DOHH2 (cell line): ENCODE data around the gene SSTR5.

Experiments used
- H3F3A ChIP-seq: fragments of 200-600 bp; sonication (generic), shearing (Covaris generic); 2 replicates; pipeline ENCODE4 v1.6.0; 2016; ENCODE audit warnings: antibody characterized with exemption, mild to moderate bottlenecking; ENCODE audit not compliant: control insufficient read depth, insufficient read depth
- H3K27ac ChIP-seq: fragments of 200-600 bp; sonication (generic); 2 replicates; pipeline ENCODE4 v1.5.1; 2014; ENCODE audit warnings: low read depth, mild to moderate bottlenecking, low read length, moderate library complexity
- H3K27me3 ChIP-seq: fragments of 200-600 bp; sonication (generic); 2 replicates; pipeline ENCODE4 v1.6.1; 2014; ENCODE audit warnings: mild to moderate bottlenecking, low read length, mixed read lengths; ENCODE audit not compliant: control insufficient read depth
- H3K36me3 ChIP-seq: fragments of 200-600 bp; sonication (generic); 2 replicates; pipeline ENCODE4 v1.6.1; 2014; ENCODE audit warnings: mild to moderate bottlenecking, low read length, moderate library complexity, mixed read lengths; ENCODE audit not compliant: control insufficient read depth
- H3K4me1 ChIP-seq: fragments of 200-600 bp; sonication (generic); 2 replicates; pipeline ENCODE4 v1.6.1; 2014; ENCODE audit warnings: mild to moderate bottlenecking, low read length, mixed read lengths; ENCODE audit not compliant: control insufficient read depth
- H3K4me2 ChIP-seq: fragments of 200-600 bp; sonication (generic); 2 replicates; pipeline ENCODE4 v1.6.0; 2014; ENCODE audit warnings: mild to moderate bottlenecking, low read length, moderate library complexity
- H3K4me3 ChIP-seq: fragments of 200-600 bp; sonication (generic); 2 replicates; pipeline ENCODE4 v1.5.1; 2014; ENCODE audit warnings: mild to moderate bottlenecking, low read length, mixed read lengths
- H3K79me2 ChIP-seq: fragments of 200-600 bp; sonication (generic); 2 replicates; pipeline ENCODE4 v1.6.1; 2014; ENCODE audit warnings: mild to moderate bottlenecking, low read length, mixed read lengths; ENCODE audit not compliant: control insufficient read depth
- H3K9me2 ChIP-seq: fragments of 200-600 bp; sonication (generic); replicated peaks from 2 replicates; pipeline ENCODE4 v1.6.1; 2014; ENCODE audit warnings: mild to moderate bottlenecking, low read length, mixed read lengths; ENCODE audit not compliant: control insufficient read depth
- H3K9me3 ChIP-seq: fragments of 200-600 bp; sonication (generic); 2 replicates; pipeline ENCODE4 v1.6.1; 2014; ENCODE audit warnings: antibody characterized with exemption, low read length, mixed read lengths; ENCODE audit not compliant: control insufficient read depth, insufficient read depth
- H4K20me1 ChIP-seq: fragments of 200-600 bp; sonication (generic); 2 replicates; pipeline ENCODE4 v1.6.0; 2014; ENCODE audit warnings: low read depth, mild to moderate bottlenecking, antibody characterized with exemption, low read length, moderate library complexity; ENCODE audit not compliant: control insufficient read depth, insufficient read depth
- CTCF ChIP-seq: fragments of 200-600 bp; sonication (generic); IDR thresholded peaks from one replicate; pipeline ENCODE4 v1.5.1; 2014; ENCODE audit warnings: antibody characterized with exemption, mild to moderate bottlenecking, low read depth, low read length; ENCODE audit not compliant: poor library complexity, severe bottlenecking
- EZH2phosphoT487 ChIP-seq: fragments of 200-600 bp; sonication (generic); IDR thresholded peaks from 2 replicates; pipeline ENCODE4 v1.6.1; 2017; ENCODE audit warnings: borderline replicate concordance, mild to moderate bottlenecking, antibody characterized with exemption, low read length, moderate library complexity, mixed read lengths

SSTR5 gene

GRCh38 chr16:1107731-1108130 is 35.2 kb downstream of the SSTR5 start:
- H3K79me2 ChIP-seq: no peaks in the 10 kb centered on the region
- no peak for TF ChIP-seq EZH2phosphoT487
- no peak for TF ChIP-seq CTCF
- H4K20me1 ChIP-seq: no peaks in the 10 kb centered on the region
- H3K9me2 ChIP-seq: no peaks in the 10 kb centered on the region
- H3K27ac ChIP-seq: no peak overlapping the region
- H3K9me3 ChIP-seq: no peaks in the 10 kb centered on the region
- H3K4me3 ChIP-seq: no peak overlapping the region
- H3F3A ChIP-seq: no peaks in the 10 kb centered on the region
- no peak overlapping the region for H3K4me2 ChIP-seq
- H3K4me1 ChIP-seq: no peaks in the 10 kb centered on the region
- no peaks in the 10 kb centered on the region for H3K27me3 ChIP-seq
- no peaks in the 10 kb centered on the region for H3K36me3 ChIP-seq

- no peaks in the 10 kb centered on the region for H3K36me3 ChIP-seq
- TF ChIP-seq CTCF: no peak
- TF ChIP-seq EZH2phosphoT487: no peak
- H3K4me1 ChIP-seq: no peaks in the 10 kb centered on the region
- H3K9me3 ChIP-seq: no peaks in the 10 kb centered on the region
- H3K79me2 ChIP-seq: no peaks in the 10 kb centered on the region
- no peak overlapping the region for H3K27ac ChIP-seq
- no peaks in the 10 kb centered on the region for H3F3A ChIP-seq
- no peaks in the 10 kb centered on the region for H3K27me3 ChIP-seq
- no peak overlapping the region for H3K4me3 ChIP-seq
- no peaks in the 10 kb centered on the region for H4K20me1 ChIP-seq
- H3K9me2 ChIP-seq: no peaks in the 10 kb centered on the region
- no peak overlapping the region for H3K4me2 ChIP-seq
Observed at GRCh38 chr16:1108299-1109252, 36.0 kb downstream of the SSTR5 start.

GRCh38 chr16:1109648-1110047 is 37.1 kb downstream of the SSTR5 start:
- no peaks in the 10 kb centered on the region for H3F3A ChIP-seq
- no peak overlapping the region for H3K27ac ChIP-seq
- no peaks in the 10 kb centered on the region for H3K9me2 ChIP-seq
- no peak for TF ChIP-seq CTCF
- no peak for TF ChIP-seq EZH2phosphoT487
- no peaks in the 10 kb centered on the region for H3K36me3 ChIP-seq
- no peak overlapping the region for H3K4me3 ChIP-seq
- H3K79me2 ChIP-seq: no peaks in the 10 kb centered on the region
- H4K20me1 ChIP-seq: no peaks in the 10 kb centered on the region
- no peaks in the 10 kb centered on the region for H3K4me1 ChIP-seq
- H3K9me3 ChIP-seq: no peaks in the 10 kb centered on the region
- H3K4me2 ChIP-seq: no peak overlapping the region
- H3K27me3 ChIP-seq: no peaks in the 10 kb centered on the region
